Ishikawa (cell line): ENCODE data around the gene RAD54L.

Experiments used
- EGR1 ChIP-seq: IDR thresholded peaks from 2 replicates; pipeline ENCODE4 v1.6.1; 2012
- MAX ChIP-seq: IDR thresholded peaks from 2 replicates; pipeline ENCODE4 v1.6.1; 2012
- RAD21 ChIP-seq: IDR thresholded peaks from 2 replicates; pipeline ENCODE4 v1.6.1; 2012; ENCODE audit warnings: low read depth
- REST ChIP-seq: IDR thresholded peaks from 2 replicates; pipeline ENCODE4 v1.6.1; 2012; ENCODE audit warnings: low read depth, mild to moderate bottlenecking
- TAF1 ChIP-seq: IDR thresholded peaks from 2 replicates; pipeline ENCODE4 v1.6.1; 2012; ENCODE audit warnings: low read depth, mild to moderate bottlenecking
- TCF12 ChIP-seq: IDR thresholded peaks from 2 replicates; pipeline ENCODE4 v1.6.1; 2012; ENCODE audit warnings: low read depth
- YY1 ChIP-seq: IDR thresholded peaks from 2 replicates; pipeline ENCODE4 v1.6.1; 2012; ENCODE audit warnings: low read depth

DNA sequence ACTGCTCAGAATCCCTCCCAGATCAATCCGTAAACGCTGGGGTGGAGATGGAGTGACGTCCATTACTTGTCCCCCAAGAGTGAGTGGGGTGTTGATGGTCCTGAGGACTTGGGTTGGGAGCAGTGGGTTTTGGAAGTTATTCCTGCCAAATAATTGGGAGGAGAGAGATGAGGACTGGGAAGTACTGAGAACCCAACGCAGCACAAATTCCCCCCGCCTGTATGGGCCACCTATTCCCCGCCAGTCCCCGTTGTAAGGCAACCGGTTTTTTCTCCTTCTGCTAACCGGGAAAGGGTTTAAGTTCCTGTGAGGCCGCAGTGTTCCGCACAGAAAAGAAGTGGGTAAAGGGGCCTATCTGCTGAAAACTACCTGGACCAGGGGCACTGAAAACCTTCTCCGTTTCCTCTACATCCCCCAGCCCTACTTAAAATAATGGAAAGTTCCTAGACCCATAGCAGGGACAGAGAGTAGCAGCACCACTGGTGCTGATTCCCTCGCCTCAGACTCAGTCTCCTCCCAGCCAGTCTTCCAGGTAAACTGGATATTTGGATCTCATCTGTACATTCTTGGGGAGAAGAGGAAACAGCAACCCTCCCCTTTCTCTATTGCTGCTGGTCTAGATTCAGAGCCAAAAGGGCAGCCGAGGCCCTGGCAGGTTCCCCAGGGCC lies 43.7 kb upstream of the RAD54L start:
- no peak for TF ChIP-seq TAF1
- TF ChIP-seq MAX: no peak
- TF ChIP-seq EGR1: no peak
- no peak for TF ChIP-seq REST
- no peak for TF ChIP-seq RAD21
- 0 out of 2 replicates have a peak, but pooled peaks have one; percentile 20 for TF ChIP-seq TCF12
- no peak for TF ChIP-seq YY1
